ENCODE results near the gene TMEM263.
A peak's percentile ranks its signal among the peaks of the same experiment; 100 is the strongest.

Gene TMEM263

DNA sequence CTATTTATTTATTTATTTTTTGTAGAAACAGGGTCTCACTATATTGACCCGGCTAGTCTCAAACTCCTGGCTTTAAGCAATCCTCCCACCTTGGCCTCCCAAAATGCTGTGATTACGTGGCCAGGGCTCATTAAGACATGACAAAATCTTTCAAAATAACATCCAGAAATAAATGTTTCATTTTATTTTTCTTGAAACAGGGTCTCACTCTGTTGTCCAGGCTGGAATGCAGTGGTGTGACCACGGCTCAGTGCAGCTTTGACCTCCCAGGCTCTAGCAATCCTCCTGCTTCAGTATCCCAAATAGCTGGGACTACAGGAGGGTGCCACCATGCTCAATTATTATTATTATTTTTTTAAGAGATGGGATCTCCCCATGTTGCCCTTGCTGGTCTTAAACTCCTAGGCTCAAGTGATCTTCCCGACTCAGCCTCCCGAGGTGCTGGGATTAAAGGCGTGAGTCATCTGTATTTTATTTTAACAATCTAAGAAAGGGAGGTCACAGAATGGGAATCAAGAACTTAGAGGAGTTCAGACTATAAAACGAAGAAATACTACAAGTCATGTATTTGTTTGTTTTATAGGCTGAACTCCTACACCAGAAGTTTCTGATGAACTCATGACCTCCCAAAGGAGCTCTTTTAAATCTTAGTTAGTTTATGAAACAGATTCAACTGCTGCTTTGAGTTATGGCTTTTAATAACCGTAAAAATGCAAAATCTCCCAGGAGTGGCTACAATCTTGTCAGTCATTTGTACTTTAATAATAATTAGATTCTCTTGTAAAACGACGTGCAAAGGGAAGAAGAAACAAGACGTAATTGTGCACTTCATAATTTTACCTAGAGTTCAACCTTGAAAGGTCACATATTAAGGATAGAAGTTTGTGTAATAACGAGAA lies 2.1 kb upstream of the TMEM263 start:
- DNase-seq, result no peak

DNA sequence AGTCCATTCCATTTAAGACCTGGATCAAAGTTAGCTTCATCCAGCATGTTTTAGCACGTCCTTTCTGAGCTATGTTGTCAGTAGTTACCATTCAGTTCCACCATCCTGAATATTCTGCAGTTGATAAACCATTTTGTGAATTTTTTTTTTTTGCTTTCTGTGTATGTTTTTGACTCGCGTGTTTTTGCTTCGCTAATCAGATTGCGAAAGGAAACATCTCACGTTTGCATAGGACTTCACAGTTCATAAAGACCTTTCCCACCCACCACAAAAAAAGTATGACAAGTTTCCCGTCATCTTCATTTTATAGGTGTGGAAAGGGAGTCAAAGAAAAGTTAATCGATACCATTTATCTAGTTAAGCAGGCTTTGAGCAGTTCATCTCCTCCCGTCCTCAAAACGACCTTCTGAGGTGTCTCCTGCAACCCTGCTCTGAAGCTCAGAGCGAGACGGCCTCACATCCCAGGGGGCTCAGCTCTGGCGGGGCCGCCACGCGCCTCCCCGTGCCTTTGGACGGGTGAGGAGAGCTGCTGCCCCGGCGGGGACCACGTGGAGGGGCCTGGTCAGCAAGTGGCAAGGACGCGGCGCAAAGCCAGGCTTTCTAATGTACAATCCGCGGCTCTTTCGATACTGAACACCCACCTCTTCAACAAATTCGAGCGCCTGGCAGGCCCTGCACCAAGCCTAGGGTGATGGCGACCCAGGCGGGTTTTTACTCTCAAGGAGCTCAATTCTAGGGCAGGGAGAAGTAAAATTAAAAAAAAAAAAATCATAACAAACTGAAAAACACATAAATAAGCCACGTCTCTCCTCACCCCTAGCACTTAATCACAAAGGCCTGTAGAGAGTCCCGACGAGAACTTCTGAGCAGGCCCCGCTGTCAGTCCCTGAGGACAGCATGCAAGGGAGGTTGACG lies 988 bp upstream of the TMEM263 start:
- DNase-seq, result no peak

DNA sequence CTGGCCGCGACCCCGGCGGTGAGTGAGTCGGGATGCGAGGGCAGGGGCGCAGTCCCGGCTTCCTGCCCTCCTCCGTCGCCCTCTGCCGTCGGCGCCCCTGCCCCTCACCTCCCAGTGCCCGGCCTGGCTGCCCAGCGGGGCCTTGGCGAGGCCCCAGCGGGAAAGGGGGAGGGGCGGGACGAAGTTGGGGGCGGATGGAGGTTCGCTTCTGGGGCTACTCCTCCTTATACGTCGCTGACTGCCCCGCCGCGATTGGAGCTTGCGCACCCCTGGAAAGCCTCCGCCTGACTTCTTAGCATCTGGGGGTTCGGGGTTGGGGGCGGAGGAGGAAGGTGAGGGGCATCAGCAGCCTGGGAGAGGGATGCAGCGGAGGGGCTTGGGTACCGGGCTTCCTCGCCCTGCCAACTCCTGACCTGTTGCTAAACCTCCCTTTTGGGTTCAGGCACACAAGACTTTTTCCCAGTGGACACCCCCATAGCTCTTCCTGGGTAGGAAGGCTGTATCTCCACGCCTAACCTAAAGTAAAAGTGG lies 406 bp downstream of the TMEM263 start:
- DNase-seq, result peak; percentile 52

DNA sequence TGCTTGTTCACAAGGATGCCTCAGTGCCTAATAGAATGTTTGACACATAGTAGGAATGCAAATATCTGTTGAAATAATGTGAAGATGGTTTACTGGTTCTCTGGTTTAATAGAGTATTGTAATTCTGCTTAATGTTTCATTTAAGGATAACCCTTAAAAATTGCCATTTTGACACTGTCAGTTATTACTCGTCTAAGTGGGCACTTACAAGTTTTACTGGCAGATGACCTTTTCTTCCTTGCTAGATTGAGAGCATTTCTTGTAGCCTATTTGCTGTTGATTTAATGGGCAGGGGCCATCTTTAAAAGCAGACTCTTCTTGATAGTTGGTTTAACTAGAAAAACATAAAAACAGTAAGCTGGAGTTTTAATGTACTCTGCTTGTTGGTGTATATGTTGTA lies 1.9 kb downstream of the TMEM263 start:
- no peak for DNase-seq

DNA sequence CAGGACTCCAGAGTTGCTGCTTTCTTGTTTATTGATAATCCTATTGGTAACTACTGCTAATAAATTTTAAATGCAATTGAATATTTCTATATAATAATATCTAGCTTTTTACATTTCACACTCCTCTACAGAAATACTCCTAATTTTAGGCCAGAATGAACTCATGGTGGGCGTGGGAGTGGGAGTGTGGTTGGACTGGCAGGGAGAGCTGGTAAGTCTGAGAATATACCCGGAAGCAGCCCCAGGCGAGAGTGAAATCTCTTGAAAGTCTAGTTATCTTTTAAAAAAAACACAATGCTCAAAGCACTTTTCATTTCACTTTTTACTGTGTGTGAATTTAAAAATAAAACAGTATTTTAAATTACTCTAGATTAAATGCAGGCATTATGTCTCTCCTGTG lies 4.7 kb downstream of the TMEM263 start:
- DNase-seq, result no peak

DNA sequence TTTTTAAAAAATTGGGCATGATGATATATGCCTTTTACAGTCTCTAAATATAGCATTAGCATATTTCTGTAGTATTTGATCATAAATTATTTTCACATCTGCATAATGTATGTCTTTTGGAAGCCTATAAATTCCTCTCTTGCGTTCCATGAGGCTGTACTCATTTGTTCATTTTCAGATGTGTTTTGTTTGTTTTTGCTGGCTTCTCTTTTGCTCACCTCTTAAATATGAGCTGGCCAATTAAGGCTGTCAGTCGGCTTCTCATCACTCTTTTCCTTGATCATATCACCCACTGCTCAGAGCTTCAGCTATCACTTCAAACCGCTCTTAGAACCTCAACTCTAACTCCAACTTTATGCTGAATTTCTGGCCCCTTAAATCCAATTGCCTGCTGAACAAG lies 6.6 kb downstream of the TMEM263 start:
- no peak for DNase-seq

DNA sequence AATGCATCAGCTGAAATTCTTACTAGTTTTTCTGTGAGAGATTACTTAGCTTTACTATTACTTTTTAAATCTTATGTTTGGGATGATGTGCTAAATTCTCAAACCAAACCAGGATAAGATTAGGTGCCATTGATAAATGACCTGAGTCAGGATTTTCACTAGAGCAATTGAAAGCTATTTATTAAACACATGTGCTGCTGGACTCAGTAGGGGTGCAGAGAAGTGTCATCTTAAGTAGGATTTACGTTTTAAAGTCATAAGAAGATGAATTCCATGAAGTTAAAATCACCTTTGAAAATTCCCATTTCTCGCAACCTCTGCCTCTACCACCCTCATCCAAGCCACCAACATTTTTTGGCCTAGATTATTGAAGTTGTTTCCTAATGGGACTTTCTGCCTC lies 8.8 kb downstream of the TMEM263 start:
- no peak for DNase-seq

DNA sequence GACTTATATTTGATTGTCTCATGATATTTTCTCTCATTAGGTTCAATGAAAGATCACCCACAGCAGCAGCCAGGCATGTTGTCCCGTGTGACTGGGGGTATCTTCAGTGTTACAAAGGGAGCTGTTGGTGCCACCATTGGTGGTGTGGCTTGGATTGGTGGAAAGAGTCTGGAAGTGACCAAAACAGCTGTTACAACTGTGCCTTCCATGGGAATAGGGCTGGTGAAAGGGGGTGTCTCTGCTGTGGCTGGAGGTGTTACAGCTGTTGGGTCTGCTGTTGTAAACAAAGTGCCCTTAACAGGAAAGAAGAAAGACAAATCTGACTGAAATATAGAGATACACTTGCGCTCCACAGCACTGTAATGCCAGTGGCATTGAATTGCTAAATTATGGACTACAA lies 15.4 kb downstream of the TMEM263 start:
- no peak for DNase-seq

DNA sequence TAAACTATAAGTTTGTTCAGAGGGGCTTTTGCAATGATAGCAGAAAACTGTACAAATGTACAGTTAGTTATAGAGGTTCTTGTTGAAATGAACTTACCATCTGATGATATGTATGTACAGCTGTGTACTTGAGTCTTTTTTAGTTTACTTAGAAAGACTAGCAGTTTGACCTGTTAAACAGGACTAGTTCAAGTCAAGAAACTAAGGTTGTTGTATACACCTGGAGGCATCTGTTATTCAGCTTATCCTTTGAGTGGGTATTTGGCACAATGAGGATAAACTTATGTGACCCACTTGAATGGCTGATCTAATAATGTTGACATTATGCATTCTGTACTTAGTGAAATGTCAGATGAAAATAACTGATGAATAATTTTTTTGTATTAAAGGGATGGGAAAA lies 17.8 kb downstream of the TMEM263 start:
- no peak for DNase-seq

DNA sequence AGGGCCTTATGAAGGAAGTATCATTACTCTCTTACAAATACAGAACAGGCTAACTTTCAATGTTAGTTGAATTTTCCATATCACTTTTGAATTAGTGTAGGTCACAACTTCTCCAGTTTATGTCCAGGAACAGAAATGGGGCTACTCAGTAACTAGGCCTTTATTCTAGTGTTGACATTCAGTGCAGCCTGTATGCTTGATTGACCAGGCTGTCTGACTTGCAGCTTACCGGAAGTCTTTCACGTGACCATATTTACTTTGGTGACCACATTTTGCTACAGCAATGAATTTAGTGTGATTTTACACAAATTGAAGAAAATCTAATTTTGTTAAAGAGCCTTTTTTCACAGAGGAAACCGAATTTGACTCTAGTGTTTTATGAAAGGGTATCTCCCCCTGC lies 18.8 kb downstream of the TMEM263 start:
- DNase-seq, result no peak

DNA sequence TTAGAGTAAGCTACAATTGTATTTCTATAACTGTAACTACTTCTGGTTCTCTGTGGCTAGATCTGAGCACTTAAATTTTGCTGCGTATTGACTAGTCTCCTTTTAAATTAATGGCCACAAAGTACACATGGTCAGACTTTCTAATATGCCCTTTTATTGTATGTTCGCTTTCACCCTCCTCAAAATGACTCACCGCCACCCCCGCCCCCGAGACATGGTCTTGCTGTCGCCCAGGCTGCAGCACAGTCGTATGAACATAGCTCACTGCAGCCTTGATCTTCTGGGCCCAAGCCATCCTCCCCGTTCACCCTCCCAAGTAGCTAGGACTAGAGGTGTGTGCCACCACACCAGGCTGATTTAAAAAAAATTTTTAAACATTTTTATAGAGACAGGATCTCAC lies 19.4 kb downstream of the TMEM263 start:
- no peak for DNase-seq

DNA sequence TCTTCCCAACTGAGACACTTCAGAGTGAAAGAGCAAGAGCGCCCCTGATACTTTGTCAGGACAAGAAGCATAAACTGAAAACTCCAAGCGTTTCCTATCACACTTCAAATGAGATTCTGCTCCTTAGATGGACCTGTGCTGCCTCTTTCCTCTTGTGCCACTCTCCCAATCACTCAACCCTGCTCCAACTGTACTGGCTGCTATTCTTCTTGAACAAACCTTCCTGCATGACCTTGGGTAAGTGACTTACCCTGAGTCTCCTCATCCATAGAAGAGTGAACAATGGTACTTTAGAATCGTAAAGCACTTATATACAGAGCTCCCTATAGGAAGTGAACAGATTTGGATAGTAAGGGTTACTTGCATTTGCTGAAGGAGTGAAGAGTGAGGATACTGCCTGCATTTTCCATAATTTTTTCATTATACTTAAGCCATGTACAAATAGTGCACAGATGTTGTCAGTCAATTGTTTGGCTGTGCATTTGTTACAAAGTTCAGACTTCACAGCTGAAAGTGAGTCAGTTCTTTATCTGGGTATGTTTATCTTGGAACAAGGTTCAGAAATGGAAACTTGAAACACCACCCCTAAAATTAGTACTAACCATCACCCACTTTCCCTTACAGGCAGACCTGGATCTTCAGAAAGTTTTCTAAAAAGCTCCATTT lies 20.4 kb downstream of the TMEM263 start:
- no peak for DNase-seq

DNA sequence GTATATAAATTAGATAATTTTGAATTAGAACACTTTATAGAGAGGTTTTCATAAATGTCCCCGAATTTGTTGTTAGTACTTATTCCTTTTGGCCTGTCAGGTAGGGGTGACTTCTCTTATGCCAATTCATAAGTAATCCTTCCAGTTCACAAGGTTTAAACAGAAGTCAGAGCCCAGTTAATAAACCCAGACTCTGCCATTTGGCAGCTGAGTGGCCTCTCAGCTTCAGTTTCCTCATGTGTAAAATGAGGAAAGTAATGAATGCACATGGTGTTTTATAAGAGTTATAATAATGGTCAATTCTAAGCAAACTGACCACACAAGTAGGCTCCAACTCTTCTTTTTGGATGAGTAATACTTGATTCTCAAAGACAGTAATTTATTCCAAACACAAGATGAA lies 21.0 kb downstream of the TMEM263 start:
- no peak for DNase-seq

DNA sequence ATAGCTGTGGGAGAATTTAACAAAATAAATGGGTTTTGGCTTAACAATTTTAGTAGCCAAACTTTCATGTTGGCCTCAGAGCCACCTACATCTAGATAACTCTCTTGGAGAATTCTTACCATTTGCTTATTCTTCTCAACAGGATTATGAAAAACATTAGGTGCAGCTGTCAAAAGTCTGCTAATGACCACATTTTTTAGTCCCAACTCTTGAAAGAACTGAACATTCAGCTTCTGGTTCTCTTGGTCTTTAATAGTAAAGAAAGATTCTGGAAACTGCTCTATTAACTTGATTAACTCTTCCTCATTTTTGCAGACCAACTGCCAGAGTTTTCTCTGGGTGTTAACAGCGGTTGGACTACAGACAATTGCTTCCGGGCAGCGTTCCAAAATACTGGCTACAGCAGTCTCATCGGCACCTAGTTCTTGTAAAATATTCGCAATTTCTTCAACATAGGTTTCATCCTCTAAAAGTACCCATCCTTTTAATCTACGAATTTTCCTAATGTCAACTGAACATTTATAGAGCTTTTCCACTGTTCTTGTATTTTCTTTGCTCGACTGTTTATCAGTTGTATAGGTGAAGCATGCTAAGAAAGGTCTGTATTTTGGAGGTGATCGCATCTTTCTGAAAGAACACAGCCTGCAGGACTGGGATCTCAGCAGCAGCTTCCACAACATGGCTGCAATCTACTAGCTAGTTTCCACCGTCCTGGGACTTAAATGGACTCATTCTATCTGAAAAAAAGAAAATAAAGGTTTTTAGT lies 22.5 kb downstream of the TMEM263 start:
- no peak for DNase-seq

DNA sequence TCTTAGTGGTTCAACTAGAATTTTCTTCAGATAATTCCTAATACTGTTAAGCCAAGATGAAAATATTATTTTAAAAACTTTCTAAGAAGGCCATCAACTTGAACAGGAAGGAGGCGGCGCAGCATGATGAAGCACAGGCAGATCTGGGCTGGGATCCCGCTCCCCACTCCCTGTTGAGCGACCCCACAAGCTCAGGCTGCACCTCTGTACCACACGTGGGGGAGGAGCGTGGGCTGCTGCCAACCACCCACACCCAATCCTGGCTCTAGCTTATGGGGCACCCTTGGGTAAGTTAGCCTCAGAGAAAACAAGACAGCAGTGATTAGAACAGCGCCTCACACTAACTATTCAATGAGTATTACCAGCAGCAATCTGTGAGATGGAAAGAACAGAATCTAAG lies 25.2 kb downstream of the TMEM263 start:
- no peak for DNase-seq

DNA sequence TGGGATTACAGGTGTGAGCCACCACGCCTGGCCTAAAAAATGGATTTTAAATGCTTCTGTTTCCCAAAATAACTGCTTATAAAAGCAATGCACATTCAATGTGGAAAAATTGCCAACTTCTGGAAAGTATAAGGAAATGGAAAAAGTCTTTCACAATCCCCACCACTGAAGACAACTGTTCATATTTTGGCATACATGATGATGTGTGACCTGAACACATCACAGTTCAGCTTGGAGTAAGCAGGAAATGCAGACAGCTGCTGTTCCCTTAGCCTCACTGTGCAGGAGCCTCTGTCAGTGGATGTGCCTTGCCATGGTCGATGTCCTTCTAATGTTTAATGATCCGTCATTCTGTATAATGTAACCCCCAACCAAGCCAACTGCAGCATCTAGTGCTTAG lies 26.1 kb downstream of the TMEM263 start:
- no peak for DNase-seq

DNA sequence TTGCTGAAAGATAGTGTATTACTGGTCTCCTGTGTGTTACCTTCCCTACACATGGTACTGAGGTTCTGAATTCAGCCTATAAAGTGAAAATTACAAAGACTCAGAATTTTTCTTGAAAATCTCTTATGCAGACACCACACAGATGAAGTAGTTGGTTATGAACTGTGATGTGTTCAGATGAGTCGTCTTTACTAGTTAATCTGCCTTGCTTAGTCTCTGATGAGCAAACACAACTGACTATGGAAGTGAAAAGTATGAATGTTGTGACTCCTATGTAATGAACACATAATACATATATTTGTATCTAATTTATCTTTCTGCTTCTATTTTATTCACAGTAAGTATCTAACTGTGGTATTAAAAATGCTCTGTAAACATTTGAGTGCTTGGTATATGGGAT lies 26.5 kb downstream of the TMEM263 start:
- DNase-seq, result no peak

DNA sequence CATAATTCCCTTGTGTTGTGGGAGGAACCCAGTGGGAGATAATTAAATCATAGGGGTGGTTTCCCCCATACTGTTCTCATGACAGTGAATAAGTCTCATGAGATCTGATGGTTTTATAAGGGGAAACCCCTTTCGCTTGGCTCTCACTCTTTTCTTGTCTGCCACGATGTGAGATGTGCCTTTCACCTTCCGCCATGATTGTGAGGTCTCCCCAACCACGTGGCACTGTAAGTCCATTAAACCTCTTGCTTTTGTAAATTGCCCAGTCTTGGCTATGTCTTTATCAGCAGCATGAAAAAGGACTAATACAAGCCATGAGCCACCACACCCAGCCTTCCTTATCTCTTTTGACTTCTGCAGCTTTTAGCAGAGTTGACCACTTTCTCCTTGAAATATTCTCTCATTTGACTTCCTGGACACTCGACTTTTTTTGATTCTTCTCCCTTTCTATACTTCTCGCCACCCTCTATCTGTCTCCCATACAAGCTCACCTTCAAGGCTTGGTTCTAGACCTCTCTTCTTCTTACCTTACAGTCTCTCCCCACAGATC lies 29.0 kb downstream of the TMEM263 start:
- no peak for DNase-seq

DNA sequence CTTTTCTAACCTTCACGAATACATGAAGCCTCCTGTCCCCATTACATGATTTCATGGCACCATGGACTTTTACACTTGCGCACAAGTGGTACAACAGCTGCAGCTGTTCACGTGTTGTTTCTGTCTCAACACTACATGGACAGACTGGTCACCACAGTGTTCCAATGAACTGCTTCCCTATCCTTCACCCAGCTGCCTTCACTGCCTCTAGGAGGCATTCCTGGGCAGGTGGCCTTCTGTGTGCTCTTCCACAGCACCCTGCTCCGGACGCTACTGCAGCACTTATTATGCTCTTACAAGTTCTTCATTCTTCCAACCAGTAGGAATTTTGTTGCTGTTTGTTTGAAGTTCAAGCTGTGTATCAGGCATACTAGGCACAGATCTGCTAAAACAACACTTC lies 29.8 kb downstream of the TMEM263 start:
- no peak for DNase-seq

DNA sequence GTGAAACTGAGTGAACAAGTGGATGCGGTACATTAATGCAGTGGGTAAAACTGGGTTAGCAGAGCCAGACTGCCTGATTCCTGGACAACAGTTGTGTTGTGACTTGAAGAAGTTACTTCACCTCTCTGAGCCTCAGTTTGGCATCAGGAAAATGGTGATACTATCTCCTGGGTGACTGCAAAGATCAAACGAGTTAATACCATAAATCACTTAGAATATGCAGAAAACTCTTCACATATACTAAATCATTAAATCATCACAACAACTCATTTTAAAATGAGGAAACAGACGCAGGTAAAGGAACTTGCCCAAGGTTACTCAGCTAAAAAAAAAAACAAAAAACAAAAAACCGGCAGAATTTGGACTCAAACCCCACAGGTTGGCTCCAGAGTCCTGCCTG lies 30.4 kb downstream of the TMEM263 start:
- DNase-seq, result no peak

DNA sequence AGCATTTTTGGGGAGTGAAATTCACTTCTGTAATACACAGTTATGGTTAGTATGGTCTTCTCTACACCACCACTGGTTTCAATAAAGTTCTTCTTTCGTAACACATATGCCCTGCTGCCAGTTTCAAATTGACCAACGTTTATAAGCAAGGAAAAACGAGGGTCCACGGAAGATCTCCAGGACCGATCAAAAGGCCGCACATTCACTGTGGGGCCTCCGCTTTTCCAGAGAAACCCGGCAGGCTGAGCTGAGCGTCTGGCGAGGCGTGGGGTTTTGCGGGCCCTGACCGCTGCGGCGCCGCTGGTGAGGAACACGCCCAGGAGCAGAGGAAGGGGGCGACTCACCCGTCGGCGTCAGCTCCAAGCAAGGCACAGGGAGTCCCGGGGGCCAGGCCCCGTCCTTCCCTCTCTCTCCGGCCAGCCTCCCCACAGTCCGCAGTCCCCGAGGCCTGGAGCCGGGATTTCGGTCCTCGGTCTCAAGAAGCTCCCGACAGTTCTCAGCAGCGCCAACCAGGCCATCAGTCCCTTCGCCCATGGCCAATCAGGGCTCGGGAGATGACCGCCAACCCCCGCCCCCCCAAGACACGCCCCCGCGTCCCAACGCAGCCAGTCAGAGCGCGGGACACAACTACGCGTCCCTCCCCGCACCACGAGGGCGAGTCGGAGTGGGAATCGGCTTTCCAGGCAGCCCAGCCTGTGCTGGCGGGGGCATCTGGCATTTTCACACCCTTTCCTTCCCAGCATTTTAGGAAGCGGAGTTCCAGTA lies 31.1 kb downstream of the TMEM263 start, which contains the start of gene MTERF2:
Gene MTERF2 (minus strand): TSS at position 522 of the 765 bp plus-strand sequence. CDS start 8,432 bp downstream, outside the sequence.
- DNase-seq, result peak; percentile 76

All from stimulated activated CD4-positive, alpha-beta T cell treated with anti-CD3 and anti-CD28 coated beads, Interleukin-12 subunit alpha, Interleukin-12 subunit beta, amount 100 ng/mL, for 4 hours (primary cell).